Natural killer cell (primary cell): ENCODE results near the gene POF1B. TPM values are rescaled to one million over a fixed set of nuclear protein-coding genes. Genes with fewer than 3 reads are reported as not detected.

Experiments used
- ATAC-seq, 3 donors: fragments of 150-1000 bp in 2 of 3; fragments of 200-7000 bp in 1 of 3; cut with Tn5 transposase; 1 replicate in 1 of 3; 2 replicates in 2 of 3; pipeline ENCODE4 v1.10.0; 2021; ENCODE audit warnings: mild to moderate bottlenecking in 2 of 3, moderate library complexity in 2 of 3
- DNase-seq, 2 donors: peaks; one replicate each; pipeline versions ENCODE4 v3.0.0 to v3.0.0-alpha.2; 2013 to 2021; ENCODE audit warnings: mixed read lengths in 1 of 2
- H3K27ac ChIP-seq: one replicate; pipeline ENCODE4 v1.5.1; 2013; ENCODE audit warnings: mild to moderate bottlenecking, low read length
- H3K27me3 ChIP-seq: one replicate; pipeline ENCODE4 v1.6.1; 2013; ENCODE audit warnings: low read length; ENCODE audit not compliant: control insufficient read depth, insufficient read depth
- H3K36me3 ChIP-seq: one replicate; pipeline ENCODE4 v1.6.1; 2013; ENCODE audit warnings: low read length; ENCODE audit not compliant: control insufficient read depth, insufficient read depth
- H3K4me1 ChIP-seq: one replicate; pipeline ENCODE4 v1.6.1; 2013; ENCODE audit warnings: low read length; ENCODE audit not compliant: control insufficient read depth, insufficient read depth
- H3K4me3 ChIP-seq: one replicate; pipeline ENCODE4 v1.5.1; 2013; ENCODE audit warnings: low read length
- H3K9me3 ChIP-seq: one replicate; pipeline ENCODE4 v1.6.1; 2013; ENCODE audit warnings: low read length; ENCODE audit not compliant: control insufficient read depth, insufficient read depth
- H3K27ac Mint-ChIP-seq, 2 donors: one replicate each; pipeline ENCODE4 v1.8.0; 2022; ENCODE audit warnings: mild to moderate bottlenecking in 2 of 2, mixed read lengths in 2 of 2, moderate library complexity in 1 of 2
- H3K27me3 Mint-ChIP-seq, 2 donors: one replicate each; pipeline ENCODE4 v1.8.0; 2022; ENCODE audit warnings: low read depth in 2 of 2, mixed read lengths in 2 of 2
- H3K36me3 Mint-ChIP-seq: one replicate; pipeline ENCODE4 v1.8.0; 2022; ENCODE audit warnings: mixed read lengths
- H3K4me1 Mint-ChIP-seq, 2 donors: one replicate each; pipeline ENCODE4 v1.8.0; 2022; ENCODE audit warnings: mixed read lengths in 2 of 2
- H3K4me3 Mint-ChIP-seq: one replicate; pipeline ENCODE4 v1.8.0; 2022; ENCODE audit warnings: mild to moderate bottlenecking, moderate library complexity, mixed read lengths
- H3K9me3 Mint-ChIP-seq, 2 donors: one replicate each; pipeline ENCODE4 v1.8.0; 2022; ENCODE audit warnings: mixed read lengths in 2 of 2
- CTCF ChIP-seq: fragments of 200-600 bp; IDR thresholded peaks from one replicate; pipeline ENCODE4 v1.8.0; 2022; ENCODE audit warnings: antibody characterized with exemption
- WGBS: methylation state at CpG from one replicate; pipeline ENCODE4 v1.1.7; 2013; ENCODE audit warnings: missing lambda C conversion rate; ENCODE audit not compliant: insufficient coverage; 5-methylcytosine and 5-hydroxymethylcytosine counted together
- intact Hi-C: fragments of 100-400 bp; cut with micrococcal nuclease; formaldehyde crosslinking; loops from one replicate; pipeline ENCODE4 v1.14.2; 2022
- total RNA-seq, 4 donors: library from RNA; stranded (reverse); fragments of 120-200 nt in 1 of 4; gene quantifications; one replicate each; pipeline versions ENCODE4 v1.2.3 to v1.2.4, GENCODE V29; 2013 to 2022

POF1B gene
- total RNA-seq, 3 donors from 2014 or later (not counting 1 experiment from before 2014, with no cell fraction given) = 0.25 TPM; not detected in 2

- DNase-seq (no peak), ATAC-seq (no peak)
- Mint-ChIP-seq H3K4me1 (no peaks in the 10 kb centered on the region), H3K4me3 (no peak overlapping the region), H3K36me3 (no peaks in the 10 kb centered on the region), H3K9me3 (peaks cover 4 to 5% of the 10 kb centered on the region in 2 donors), H3K27me3 (no peaks in the 10 kb centered on the region), H3K27ac (no peak overlapping the region)
- Histone ChIP-seq H3K36me3 (no peaks in the 10 kb centered on the region), H3K4me3 (no peak overlapping the region), H3K27me3 (no peaks in the 10 kb centered on the region), H3K9me3 (no peaks in the 10 kb centered on the region), H3K27ac (no peak overlapping the region), H3K4me1 (no peaks in the 10 kb centered on the region)
- intact Hi-C loops = no loop called here
- no peak for TF ChIP-seq CTCF
- 29% methylated on average over 2 of the region's 4 CpGs for WGBS
Measured at GRCh38 chrX:85365370-85365995, 14.0 kb downstream of the POF1B start.

- H3K4me1 ChIP-seq = no peaks in the 10 kb centered on the region
- H3K27me3 ChIP-seq = no peaks in the 10 kb centered on the region
- no peaks in the 10 kb centered on the region for H3K36me3 Mint-ChIP-seq
- intact Hi-C loops = no loop called here
- H3K4me1 Mint-ChIP-seq = no peaks in the 10 kb centered on the region
- H3K9me3 Mint-ChIP-seq = peaks cover 5 to 9% of the 10 kb centered on the region in 2 donors
- no peaks in the 10 kb centered on the region for H3K9me3 ChIP-seq
- ATAC-seq (no peak), DNase-seq (no peak)
- H3K4me3 Mint-ChIP-seq = no peak overlapping the region
- no peak for TF ChIP-seq CTCF
- no CpG with 5 or more reads among the region's 1 CpG for WGBS
- no peak overlapping the region for H3K4me3 ChIP-seq
- no peaks in the 10 kb centered on the region for H3K36me3 ChIP-seq
- H3K27me3 Mint-ChIP-seq = no peaks in the 10 kb centered on the region
- no peak overlapping the region for H3K27ac Mint-ChIP-seq
- H3K27ac ChIP-seq = no peak overlapping the region
Measured at GRCh38 chrX:85359051-85359450, 20.4 kb downstream of the POF1B start.

GRCh38 chrX:85345523-85345922 lies 33.9 kb downstream of the POF1B start:
- H3K27me3 ChIP-seq = no peaks in the 10 kb centered on the region
- H3K9me3 ChIP-seq = no peaks in the 10 kb centered on the region
- no peaks in the 10 kb centered on the region for H3K4me1 ChIP-seq
- Mint-ChIP-seq H3K27me3 (no peaks in the 10 kb centered on the region), H3K9me3 (no peaks in the 10 kb centered on the region), H3K4me1 (no peaks in the 10 kb centered on the region), H3K36me3 (no peaks in the 10 kb centered on the region), H3K4me3 (no peak overlapping the region), H3K27ac (no peak overlapping the region)
- no peak for ATAC-seq
- DNase-seq = no peak
- intact Hi-C loops = no loop called here
- WGBS = 50% methylated on average over 1 of the region's 2 CpGs
- no peak for TF ChIP-seq CTCF
- H3K36me3 ChIP-seq = no peaks in the 10 kb centered on the region
- no peak overlapping the region for H3K27ac ChIP-seq
- no peak overlapping the region for H3K4me3 ChIP-seq

GRCh38 chrX:85327060-85327333 lies 52.5 kb downstream of the POF1B start:
- H3K4me1 ChIP-seq = no peaks in the 10 kb centered on the region
- H3K27ac ChIP-seq = no peak overlapping the region
- DNase-seq (no peak), ATAC-seq (no peak)
- no peaks in the 10 kb centered on the region for H3K27me3 ChIP-seq
- WGBS = 92% methylated on average over 2 of the region's 2 CpGs
- H3K27ac Mint-ChIP-seq = no peak overlapping the region
- no peaks in the 10 kb centered on the region for H3K4me1 Mint-ChIP-seq
- H3K4me3 Mint-ChIP-seq = no peak overlapping the region
- H3K4me3 ChIP-seq = no peak overlapping the region
- H3K9me3 Mint-ChIP-seq = peaks cover 2 to 8% of the 10 kb centered on the region in 2 donors
- no peak for TF ChIP-seq CTCF
- intact Hi-C loops = no loop called here
- H3K27me3 Mint-ChIP-seq = no peaks in the 10 kb centered on the region
- H3K36me3 Mint-ChIP-seq = no peaks in the 10 kb centered on the region
- no peaks in the 10 kb centered on the region for H3K36me3 ChIP-seq
- H3K9me3 ChIP-seq = no peaks in the 10 kb centered on the region
